WTC11 (cell line): ENCODE results near the gene RGS9.

Source experiments
- AFF4 ChIP-seq: sonication (generic); formaldehyde crosslinking; IDR thresholded peaks from 2 replicates; pipeline ENCODE4 v1.8.1; 2023; ENCODE audit warnings: mild to moderate bottlenecking, missing genetic modification reagents, borderline replicate concordance
- CTCF ChIP-seq: fragments of 200-600 bp; IDR thresholded peaks from 2 replicates; pipeline ENCODE4 v1.8.0; 2022; ENCODE audit warnings: antibody characterized with exemption
- ETV6 ChIP-seq: sonication (generic); formaldehyde crosslinking; IDR thresholded peaks from 2 replicates; pipeline ENCODE4 v1.8.1; 2022; ENCODE audit warnings: mild to moderate bottlenecking, missing genetic modification reagents
- MYBL2 ChIP-seq: sonication (generic); formaldehyde crosslinking; IDR thresholded peaks from 2 replicates; pipeline ENCODE4 v1.8.1; 2023; ENCODE audit warnings: mild to moderate bottlenecking, moderate library complexity, missing genetic modification reagents
- NFE2L1 ChIP-seq: sonication (generic); formaldehyde crosslinking; IDR thresholded peaks from 2 replicates; pipeline ENCODE4 v1.8.1; 2023; ENCODE audit warnings: missing genetic modification reagents
- PRDM15 ChIP-seq: sonication (generic); formaldehyde crosslinking; IDR thresholded peaks from 2 replicates; pipeline ENCODE4 v1.8.0; 2022; ENCODE audit warnings: missing genetic modification reagents
- SP1 ChIP-seq: sonication (generic); formaldehyde crosslinking; conservative IDR thresholded peaks from 2 replicates; pipeline ENCODE4 v1.8.1; 2022; ENCODE audit warnings: missing genetic modification reagents
- USF2 ChIP-seq: sonication (generic); formaldehyde crosslinking; IDR thresholded peaks from 2 replicates; pipeline ENCODE4 v1.8.1; 2023; ENCODE audit warnings: mild to moderate bottlenecking, missing genetic modification reagents, moderate library complexity
- ZNF138 ChIP-seq: sonication (generic); formaldehyde crosslinking; conservative IDR thresholded peaks from 2 replicates; pipeline ENCODE4 v1.8.1; 2022; ENCODE audit warnings: mild to moderate bottlenecking, moderate library complexity, missing genetic modification reagents
- ZNF512 ChIP-seq: sonication (generic); formaldehyde crosslinking; IDR thresholded peaks from 2 replicates; pipeline ENCODE4 v1.8.1; 2022; ENCODE audit warnings: missing genetic modification reagents, borderline replicate concordance

GRCh38 chr17:65115839-65116238, 21.3 kb upstream of the RGS9 start:
- TF ChIP-seq CTCF (no peak), MYBL2 (no peak), USF2 (CRISPR knock-in tag) (no peak), SP1 (no peak), ZNF512 (CRISPR knock-in tag) (no peak), ZNF138 (CRISPR knock-in tag) (no peak), ETV6 (CRISPR knock-in tag) (no peak), PRDM15 (CRISPR knock-in tag) (no peak), AFF4 (CRISPR knock-in tag) (no peak), NFE2L1 (CRISPR knock-in tag) (no peak)
